GM23248 (cell line): Measurements from ENCODE around the gene RANBP10.

Experiments
- EZH2 ChIP-seq: fragments of 200-600 bp; sonication (generic); IDR thresholded peaks from 2 replicates; pipeline ENCODE4 v1.6.1; 2018; ENCODE audit warnings: antibody characterized with exemption, mild to moderate bottlenecking; ENCODE audit not compliant: insufficient read depth, poor library complexity, severe bottlenecking
- EZH2phosphoT487 ChIP-seq: fragments of 200-600 bp; sonication (generic); IDR thresholded peaks from 2 replicates; pipeline ENCODE4 v1.6.1; 2018; ENCODE audit warnings: antibody characterized with exemption, moderate library complexity, mild to moderate bottlenecking, low read depth; ENCODE audit not compliant: insufficient read depth

- TF ChIP-seq EZH2 (no peak), EZH2phosphoT487 (no peak)
Measured at GRCh38 chr16:67855789-67856188, 49.4 kb upstream of the RANBP10 start.
